GM12892 (cell line): ENCODE measurements around the gene PSMC3.

Source experiments
- POLR2A ChIP-seq: IDR thresholded peaks from 2 replicates; pipeline ENCODE4 v1.6.1; 2011; ENCODE audit warnings: low read depth, low read length, control low read depth
- POLR2AphosphoS5 ChIP-seq: IDR thresholded peaks from 2 replicates; pipeline ENCODE4 v1.6.1; 2011; ENCODE audit warnings: low read depth, low read length, control low read depth

DNA sequence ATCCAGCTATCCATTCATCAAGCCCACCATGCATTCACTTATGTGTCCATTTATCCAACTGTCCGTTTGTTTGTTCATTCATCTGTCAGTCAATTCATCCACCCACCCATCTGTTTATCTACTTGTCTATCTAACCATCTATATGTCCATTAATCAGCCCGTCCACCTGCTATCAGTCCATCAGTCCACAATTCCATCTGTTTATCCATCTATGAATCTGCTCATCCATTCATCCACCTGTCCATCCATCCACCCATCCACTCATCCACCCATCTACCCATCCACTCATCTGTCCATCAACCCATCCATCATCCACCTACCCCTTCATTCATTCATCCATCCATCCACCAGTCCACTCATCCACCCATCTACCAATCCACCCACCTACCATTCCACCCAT, 46.9 kb downstream of the PSMC3 start:
- no peak for TF ChIP-seq POLR2AphosphoS5
- TF ChIP-seq POLR2A, result no peak
